Ramos (cell line): ENCODE data around the gene PDK1.
"Not testable (repeated sequence)": the region's sequence is repeated elsewhere in the genome, so short reads cannot be mapped to it uniquely, and the experiment has no call there.

Experiments used
- in situ Hi-C: fragments of 300-500 bp; cut with MboI; formaldehyde crosslinking; loops from one replicate; pipeline ENCODE4 v1.14.3; 2022; ENCODE audit warnings: low sequenced_read_pairs; ENCODE audit not compliant: unreplicated experiment

Gene PDK1

DNA sequence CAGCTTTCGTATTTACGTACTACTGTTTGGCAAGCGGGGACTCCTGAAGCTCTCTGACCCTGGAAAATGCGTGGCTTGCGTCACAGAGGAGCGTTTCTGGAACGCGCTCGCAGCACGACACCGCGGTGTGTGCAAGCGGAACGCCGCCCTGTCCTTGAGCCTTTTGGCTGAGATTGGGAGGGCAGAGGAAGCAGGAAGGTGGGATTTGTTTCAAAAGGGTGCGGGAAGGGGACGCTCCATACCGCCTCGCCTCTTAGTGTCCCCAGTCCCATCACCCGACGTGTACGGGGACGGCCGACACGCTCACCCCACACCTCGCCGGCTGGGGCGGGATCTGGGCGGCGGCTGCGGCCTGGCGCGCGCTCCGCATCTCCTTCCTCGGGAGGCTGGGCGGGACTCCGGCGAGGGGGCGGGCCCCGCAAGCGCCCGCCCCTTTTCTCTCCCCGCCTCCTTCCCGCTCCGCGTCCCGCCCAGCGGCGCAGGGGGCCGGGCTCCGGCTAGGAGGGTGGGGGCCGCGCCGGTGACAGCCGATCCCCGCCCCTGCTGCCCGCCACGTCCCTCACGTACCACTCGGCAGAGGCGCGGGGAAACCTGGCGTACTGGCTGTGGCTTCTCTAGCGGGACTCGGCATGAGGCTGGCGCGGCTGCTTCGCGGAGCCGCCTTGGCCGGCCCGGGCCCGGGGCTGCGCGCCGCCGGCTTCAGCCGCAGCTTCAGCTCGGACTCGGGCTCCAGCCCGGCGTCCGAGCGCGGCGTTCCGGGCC lies at the start of gene PDK1:
TSS of gene PDK1 (plus strand) at position 569 of the 762 bp plus-strand sequence. CDS start at position 630, 61 bp downstream.
- in situ Hi-C loops = no loop called here

DNA sequence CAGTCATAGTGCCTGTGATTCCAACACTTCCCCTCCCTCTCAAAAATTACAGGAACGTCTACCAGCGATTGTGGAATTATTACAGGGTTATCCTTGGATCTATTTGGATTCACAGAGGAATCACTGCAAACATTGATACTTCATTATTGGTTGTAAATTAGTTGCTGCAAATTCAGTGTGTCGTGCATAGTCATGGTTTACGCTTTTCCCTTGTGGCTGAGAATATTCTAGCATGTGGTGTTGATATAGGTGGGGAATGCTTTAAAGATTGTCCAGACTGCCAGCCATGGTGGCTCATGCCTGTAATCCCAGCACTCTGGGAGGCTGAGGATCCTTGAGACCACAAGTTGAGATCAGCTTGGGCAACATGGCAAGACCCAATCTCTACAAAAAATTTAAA lies 48.7 kb upstream of the PDK1 start:
- in situ Hi-C loops = no loop called here

DNA sequence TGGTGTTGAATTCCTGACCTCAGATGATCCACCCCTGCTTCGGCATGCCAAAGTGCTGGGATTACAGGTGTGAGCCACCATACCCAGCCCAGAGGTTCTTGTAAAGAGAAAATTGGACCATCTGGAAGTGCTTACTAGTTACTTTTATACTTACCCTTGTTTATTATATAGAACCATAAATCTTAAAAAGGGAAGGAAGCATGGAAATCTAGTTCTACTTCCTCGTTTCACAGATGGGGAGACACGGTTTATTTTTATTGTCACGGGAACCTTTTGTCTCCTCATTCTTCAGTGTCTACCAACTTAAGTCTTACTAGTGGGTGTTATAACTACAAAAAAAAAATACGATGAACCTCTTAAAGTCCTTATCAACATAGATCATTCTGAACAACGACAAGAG lies 45.8 kb upstream of the PDK1 start:
- in situ Hi-C loops = no loop called here

DNA sequence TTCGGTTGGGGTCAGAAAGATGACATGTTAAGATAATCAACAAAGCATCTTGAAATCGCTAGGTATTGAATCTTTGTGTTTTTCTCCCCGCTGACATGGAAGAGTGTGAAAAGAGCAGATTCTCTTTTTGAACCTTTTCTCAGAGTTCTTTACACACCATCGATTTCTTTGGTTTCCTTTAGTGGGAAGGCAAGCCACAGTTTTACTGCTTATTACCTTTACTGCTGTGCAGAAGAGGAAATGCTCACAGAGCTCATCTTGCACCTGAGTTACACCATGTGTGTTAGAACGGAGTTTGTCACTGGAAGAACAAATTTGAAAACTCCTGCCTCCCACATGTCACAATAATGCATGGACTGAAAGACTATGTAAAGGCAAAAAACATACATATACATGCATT lies 45.3 kb upstream of the PDK1 start:
- in situ Hi-C loops = no loop called here

DNA sequence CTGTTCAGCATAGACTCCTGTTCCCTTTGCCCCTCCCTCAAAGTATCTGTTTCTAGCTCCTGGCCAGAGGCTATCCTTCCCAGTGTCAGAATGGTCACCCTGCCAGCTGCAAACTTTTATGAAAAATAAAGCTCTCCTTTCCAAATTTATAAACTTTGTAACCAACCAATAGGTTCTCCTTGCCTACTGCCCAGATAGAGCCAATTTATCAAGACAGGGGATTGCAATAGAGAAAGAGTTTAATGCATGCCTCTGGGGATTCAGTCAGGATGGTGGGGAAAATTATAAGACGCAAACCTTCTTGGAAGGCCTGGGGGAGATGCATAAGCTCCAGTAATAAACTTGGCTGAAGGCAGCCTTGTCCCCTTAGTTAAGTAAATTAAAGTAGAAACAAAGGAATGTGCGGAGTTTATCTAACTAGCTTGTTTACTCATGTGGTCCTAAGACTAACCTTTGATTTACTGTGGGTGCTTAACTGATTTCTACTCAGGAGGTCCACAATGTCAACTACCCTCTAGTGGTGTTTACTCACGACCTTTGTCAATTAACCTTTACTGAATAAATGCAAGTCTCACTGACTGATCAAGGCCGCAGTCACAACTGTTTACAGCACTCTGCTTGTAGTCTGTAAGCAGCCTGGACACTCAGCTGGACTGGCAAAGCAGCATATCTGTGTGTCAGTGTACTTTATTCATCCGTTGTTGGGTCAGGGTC lies 42.9 kb upstream of the PDK1 start:
- in situ Hi-C loops = no loop called here

GRCh38 chr2:172513524-172513900 lies 42.4 kb upstream of the PDK1 start:
- in situ Hi-C loops = no loop called here

DNA sequence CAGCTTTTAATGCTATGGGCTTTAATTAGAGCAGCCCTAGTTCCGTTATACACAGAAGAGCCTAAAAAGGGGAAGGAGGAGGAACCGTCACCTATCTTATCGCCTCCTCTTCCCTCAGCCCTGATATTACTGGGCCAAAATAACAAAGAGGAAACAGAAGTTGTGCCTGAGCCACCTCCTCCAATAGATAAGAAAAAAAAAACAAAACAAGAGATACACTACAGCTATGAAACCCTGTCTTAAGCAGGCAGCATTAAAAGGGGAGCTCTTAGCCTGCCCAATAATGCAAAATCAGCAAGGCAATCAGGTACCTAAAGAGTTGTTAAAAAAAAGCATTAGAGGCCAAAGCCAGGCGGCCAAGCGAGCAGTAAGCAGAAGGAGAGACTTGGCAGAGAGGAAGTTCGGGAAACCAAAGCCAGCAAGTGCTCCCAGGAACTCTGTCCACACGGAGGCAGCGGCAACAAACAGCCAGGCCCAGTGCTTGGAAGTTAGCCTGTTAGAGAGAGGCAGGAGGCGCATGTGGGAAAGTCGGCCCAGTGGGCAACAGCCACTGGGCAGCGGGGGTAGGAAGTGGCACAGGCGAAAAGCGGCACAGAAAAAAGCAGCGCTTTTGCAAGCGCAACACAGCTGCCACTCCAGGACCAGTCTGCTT lies 41.8 kb upstream of the PDK1 start:
- in situ Hi-C loops = no loop called here

DNA sequence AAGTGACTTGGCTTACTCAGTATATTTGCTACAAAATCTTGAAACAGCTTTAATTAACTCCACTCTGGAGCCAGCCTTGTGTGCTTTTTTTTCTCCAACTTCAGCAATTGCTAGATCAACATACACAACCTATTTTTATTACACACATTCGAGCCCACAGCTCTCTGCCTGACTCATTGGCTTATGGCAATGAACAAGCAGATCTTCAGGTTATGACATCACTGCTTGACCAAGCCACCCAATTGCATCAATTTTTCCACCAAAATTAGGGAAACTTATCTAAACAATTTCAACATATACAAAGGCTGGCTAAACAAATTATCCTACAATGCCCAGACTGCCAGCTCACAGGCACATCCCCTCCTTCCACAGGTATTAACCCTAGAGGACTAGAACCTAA lies 39.6 kb upstream of the PDK1 start:
- in situ Hi-C loops = no loop called here

GRCh38 chr2:172518995-172519394 lies 36.9 kb upstream of the PDK1 start:
- in situ Hi-C loops = no loop called here

DNA sequence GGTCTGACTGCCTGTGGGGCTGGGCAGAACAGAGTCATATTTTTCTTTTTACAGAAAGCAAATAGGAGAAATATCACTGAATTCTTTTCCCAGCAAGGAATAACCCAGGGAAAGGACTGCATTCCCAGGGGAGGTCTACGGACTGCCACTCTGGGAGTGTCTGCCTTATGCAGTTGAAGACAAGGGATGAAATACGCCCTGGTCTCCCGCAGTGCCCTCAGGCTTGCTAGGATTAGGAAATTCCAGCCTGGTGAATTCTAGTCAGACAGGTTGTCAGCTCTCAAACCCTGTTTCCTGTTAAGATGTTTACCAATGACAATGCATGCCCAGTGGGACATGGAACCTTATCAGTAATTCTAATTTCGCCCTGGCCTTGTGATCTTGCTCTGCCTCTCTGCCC lies 30.3 kb upstream of the PDK1 start:
- in situ Hi-C loops = no loop called here

DNA sequence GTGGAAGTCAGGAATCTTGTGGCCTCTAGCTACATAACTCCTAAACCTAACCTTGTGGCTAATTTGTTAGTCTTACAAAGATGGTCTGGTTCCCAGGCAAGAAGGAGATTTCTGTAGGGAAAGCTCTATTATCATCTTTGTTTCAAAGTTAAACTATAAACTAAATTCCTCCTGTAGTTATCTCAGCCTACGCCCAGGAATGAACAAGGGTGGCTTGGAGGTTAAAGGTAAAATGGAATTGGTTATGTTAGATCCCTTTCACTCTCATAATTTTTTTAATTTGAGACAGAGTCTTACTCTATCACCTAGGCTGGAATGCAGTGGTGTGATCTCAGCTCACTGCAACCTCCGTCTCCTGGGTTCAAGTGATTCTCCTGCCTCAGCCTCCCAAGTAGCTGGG lies 24.6 kb upstream of the PDK1 start:
- in situ Hi-C loops = no loop called here

DNA sequence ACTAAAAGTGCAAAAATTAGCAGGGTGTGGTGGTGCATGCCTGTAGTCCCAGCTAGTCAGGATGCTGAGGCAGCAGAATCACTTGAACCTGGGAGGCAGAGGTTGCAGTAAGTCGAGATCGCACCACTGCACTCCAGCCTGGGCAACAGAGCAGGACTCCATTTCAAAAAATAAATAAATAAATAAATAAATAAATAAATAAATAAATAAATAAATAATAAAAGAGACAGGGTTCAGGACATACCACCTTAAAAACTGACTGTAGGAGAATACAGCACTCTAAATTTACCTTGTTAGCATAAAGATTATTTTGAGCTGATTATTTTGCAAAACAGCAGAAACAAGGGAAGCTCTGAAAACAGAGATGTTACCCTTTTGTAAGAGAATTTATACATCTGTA lies 23.4 kb upstream of the PDK1 start:
- in situ Hi-C loops = not testable (repeated sequence)

- in situ Hi-C loops = no loop called here
Observed at GRCh38 chr2:172533687-172534086, 22.2 kb upstream of the PDK1 start.

DNA sequence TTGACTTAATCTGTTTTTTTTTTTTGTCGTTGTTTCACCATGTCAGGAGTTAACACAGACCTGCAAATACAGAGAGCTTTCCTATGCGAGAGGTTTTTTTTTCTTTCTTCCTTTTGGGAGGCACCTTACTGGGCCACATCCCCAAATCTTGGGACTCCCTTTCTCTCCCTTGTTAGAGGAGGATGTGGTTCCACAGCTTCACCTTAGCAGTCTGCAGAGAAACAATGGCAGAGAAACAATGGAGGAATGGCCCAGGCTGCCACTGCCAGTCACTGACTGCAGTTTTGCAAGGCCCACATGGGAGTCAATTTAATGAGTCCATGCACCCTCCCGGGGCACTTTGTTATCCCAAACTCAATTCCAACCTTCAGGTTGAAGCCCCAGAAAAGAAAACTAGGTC lies 20.8 kb upstream of the PDK1 start:
- in situ Hi-C loops = no loop called here

DNA sequence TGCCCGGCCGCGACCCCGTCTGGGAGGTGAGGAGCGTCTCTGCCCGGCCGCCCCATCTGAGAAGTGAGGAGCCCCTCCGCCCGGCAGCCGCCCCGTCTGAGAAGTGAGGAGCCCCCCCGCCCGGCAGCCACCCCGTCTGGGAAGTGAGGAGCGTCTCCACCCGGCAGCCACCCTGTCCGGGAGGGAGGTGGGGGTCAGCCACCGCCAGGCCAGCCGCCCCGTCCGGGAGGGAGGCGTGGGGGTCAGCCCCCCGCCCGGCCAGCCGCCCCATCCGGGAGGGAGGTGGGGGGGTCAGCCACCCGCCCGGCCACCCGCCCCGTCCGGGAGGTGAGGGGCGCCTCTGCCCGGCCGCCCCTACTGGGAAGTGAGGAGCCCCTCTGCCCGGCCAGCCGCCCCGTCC lies 18.0 kb upstream of the PDK1 start:
- in situ Hi-C loops = not testable (repeated sequence)

- in situ Hi-C loops = no loop called here
Observed at GRCh38 chr2:172539767-172540166, 16.1 kb upstream of the PDK1 start.

GRCh38 chr2:172540421-172540820 lies 15.5 kb upstream of the PDK1 start:
- in situ Hi-C loops = no loop called here

DNA sequence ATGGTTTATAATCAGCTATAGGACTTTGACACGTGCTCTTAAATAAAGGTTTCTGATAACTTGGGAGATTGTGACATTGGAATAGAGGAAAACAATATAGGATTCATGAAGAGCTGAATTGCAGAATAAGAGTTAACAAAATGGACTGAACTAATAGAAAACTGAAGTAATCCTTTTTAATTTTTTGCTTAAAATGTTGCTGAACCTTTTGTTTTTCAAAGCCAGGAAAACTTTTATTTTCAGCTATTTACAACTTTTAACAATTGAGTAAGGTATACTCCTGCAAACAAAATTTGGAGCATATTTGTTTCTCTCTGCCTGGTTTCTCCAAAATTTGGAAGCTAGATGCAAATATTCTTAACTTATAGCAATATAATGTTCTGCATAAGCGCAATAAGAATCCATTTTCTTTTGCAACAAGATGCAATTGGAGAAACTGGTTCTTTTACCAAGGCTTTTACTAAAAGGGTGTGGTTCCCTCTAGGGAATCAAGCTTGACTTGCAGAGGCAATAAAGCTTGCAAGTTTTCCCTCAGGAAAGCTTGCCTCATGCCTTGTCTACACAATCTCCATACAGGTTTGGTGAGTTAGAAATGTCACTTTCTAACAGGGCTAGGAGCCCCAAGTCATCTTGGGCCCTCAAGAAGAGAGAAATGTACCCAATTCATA lies 10.3 kb upstream of the PDK1 start:
- in situ Hi-C loops = no loop called here

- in situ Hi-C loops = no loop called here
Observed at GRCh38 chr2:172549131-172549530, 6.8 kb upstream of the PDK1 start.

- in situ Hi-C loops = not testable (repeated sequence)
Observed at GRCh38 chr2:172549802-172550201, 6.1 kb upstream of the PDK1 start.

- in situ Hi-C loops = no loop called here
Observed at GRCh38 chr2:172550419-172550818, 5.5 kb upstream of the PDK1 start.
